Stimulated activated CD4-positive, alpha-beta T cell treated with anti-CD3 and anti-CD28 coated beads, Interleukin-1b, Interleukin-23, amount 100 ng/mL, for 24 hours (primary cell): ENCODE measurements around the gene C19orf12.

ENCODE experiments used
- DNase-seq, 4 experiments: peaks; one replicate each; pipeline ENCODE4 v3.0.0-alpha.2; 2020; ENCODE audit warnings: low read depth in 4 of 4, low spot score in 1 of 4

Gene C19orf12

GRCh38 chr19:29697523-29698261 lies 17.4 kb downstream of the C19orf12 start:
- no peak for DNase-seq

GRCh38 chr19:29696565-29696846 lies 18.6 kb downstream of the C19orf12 start:
- no peak for DNase-seq

- DNase-seq: no peak
These were observed 19.1 kb downstream of the C19orf12 start for GRCh38 chr19:29695765-29696564.

- DNase-seq: peak; percentile 63 to 74 (median 73)
These were observed 20.1 kb downstream of the C19orf12 start for GRCh38 chr19:29694669-29695627.

- DNase-seq: no peak
These were observed 20.9 kb downstream of the C19orf12 start for GRCh38 chr19:29694161-29694560.

- no peak for DNase-seq
These were observed 24.2 kb downstream of the C19orf12 start for GRCh38 chr19:29690842-29691241.

GRCh38 chr19:29687897-29688728 lies 26.9 kb downstream of the C19orf12 start:
- DNase-seq: no peak

GRCh38 chr19:29687244-29687896 lies 27.7 kb downstream of the C19orf12 start:
- DNase-seq: no peak

GRCh38 chr19:29686285-29686805 lies 28.7 kb downstream of the C19orf12 start:
- no peak for DNase-seq

GRCh38 chr19:29685326-29685725 lies 29.7 kb downstream of the C19orf12 start:
- DNase-seq: no peak

GRCh38 chr19:29683009-29683408 lies 32.1 kb downstream of the C19orf12 start:
- DNase-seq: no peak

- no peak for DNase-seq
These were observed 32.7 kb downstream of the C19orf12 start for GRCh38 chr19:29682236-29682895.

GRCh38 chr19:29681422-29682235 lies 33.4 kb downstream of the C19orf12 start:
- no peak for DNase-seq

GRCh38 chr19:29680937-29681336 lies 34.1 kb downstream of the C19orf12 start:
- no peak for DNase-seq

- peak; percentile 56 to 76 (median 66) for DNase-seq
These were observed 34.6 kb downstream of the C19orf12 start for GRCh38 chr19:29680447-29680846.

GRCh38 chr19:29679598-29680210 lies 35.4 kb downstream of the C19orf12 start:
- no peak for DNase-seq

- no peak for DNase-seq
These were observed 36.5 kb downstream of the C19orf12 start for GRCh38 chr19:29678484-29679106.
